OCI-LY7 (cell line): Measurements from ENCODE around the gene LAMA2. TPM values are rescaled to one million over a fixed set of nuclear protein-coding genes. Genes with fewer than 3 reads are reported as not detected.

Experiments
- BruUV-seq: library from RNA; stranded (reverse); fragments of 400-500 nt; replicated peaks from 2 replicates; lab custom pipeline; 2021; lab: Mats Ljungman, UMichigan
- CTCF ChIA-PET: fragments of 300-600 bp; sonication (Branson Sonifier 250); formaldehyde crosslinking; loops from one replicate; lab custom pipeline; 2022; ENCODE audit warnings: antibody characterized with exemption; ENCODE audit not compliant: unreplicated experiment; lab: Charles Lee
- POLR2A ChIA-PET: fragments of 300-600 bp; sonication (Branson Sonifier 250); formaldehyde crosslinking; loops from one replicate; lab custom pipeline; 2022; ENCODE audit warnings: antibody characterized with exemption; lab: Charles Lee
- DNase-seq: peaks from one replicate; pipeline ENCODE4 v3.0.0-alpha.2; 2015; ENCODE audit warnings: low spot score
- H2AFZ ChIP-seq: fragments of 200-600 bp; sonication (generic), shearing (Covaris generic); 2 replicates; pipeline ENCODE4 v1.6.1; 2014; ENCODE audit warnings: mild to moderate bottlenecking, antibody characterized with exemption, low read length, moderate library complexity
- H3K27ac ChIP-seq: fragments of 200-600 bp; sonication (generic); 2 replicates; pipeline ENCODE4 v1.5.1; 2014; ENCODE audit warnings: mixed run types, low read depth, mild to moderate bottlenecking, moderate library complexity, low read length, inconsistent platforms; ENCODE audit not compliant: poor library complexity, severe bottlenecking
- H3K36me3 ChIP-seq: fragments of 200-600 bp; sonication (generic); 2 replicates; pipeline ENCODE4 v1.6.1; 2014; ENCODE audit warnings: mild to moderate bottlenecking, antibody characterized with exemption, low read length, moderate library complexity, mixed read lengths; ENCODE audit not compliant: insufficient read depth
- H3K4me1 ChIP-seq: fragments of 200-600 bp; sonication (generic); 2 replicates; pipeline ENCODE4 v1.5.1; 2014; ENCODE audit warnings: mild to moderate bottlenecking, low read length; ENCODE audit not compliant: insufficient read depth, poor library complexity, severe bottlenecking
- H3K4me2 ChIP-seq: fragments of 200-600 bp; sonication (generic); 2 replicates; pipeline ENCODE4 v1.6.1; 2014; ENCODE audit warnings: mild to moderate bottlenecking, low read length
- H3K4me3 ChIP-seq: fragments of 200-600 bp; sonication (generic); 2 replicates; pipeline ENCODE4 v1.5.1; 2014; ENCODE audit warnings: mild to moderate bottlenecking, low read depth, low read length; ENCODE audit not compliant: poor library complexity, severe bottlenecking
- H3K79me2 ChIP-seq: fragments of 200-600 bp; sonication (generic); 2 replicates; pipeline ENCODE4 v1.6.1; 2016; ENCODE audit warnings: low read depth, mild to moderate bottlenecking, low read length, moderate library complexity, mixed read lengths; ENCODE audit not compliant: insufficient read depth
- H3K9me2 ChIP-seq: fragments of 200-600 bp; sonication (generic); 2 replicates; pipeline ENCODE4 v1.6.1; 2016; ENCODE audit warnings: mild to moderate bottlenecking, low read length, mixed read lengths; ENCODE audit not compliant: insufficient read depth
- H3K9me3 ChIP-seq: fragments of 200-600 bp; sonication (generic); 2 replicates; pipeline ENCODE4 v1.6.1; 2014; ENCODE audit warnings: mild to moderate bottlenecking, mixed run types, low read length, mixed read lengths
- H4K20me1 ChIP-seq: fragments of 200-600 bp; sonication (generic); 2 replicates; pipeline ENCODE4 v1.6.1; 2014; ENCODE audit warnings: mild to moderate bottlenecking, antibody characterized with exemption, low read length, moderate library complexity, mixed read lengths; ENCODE audit not compliant: insufficient read depth
- CTCF ChIP-seq: fragments of 200-600 bp; sonication (generic); conservative IDR thresholded peaks from 2 replicates; pipeline ENCODE4 v1.5.1; 2014; ENCODE audit warnings: mild to moderate bottlenecking, antibody characterized with exemption, low read length, moderate library complexity, mixed read lengths
- EZH2phosphoT487 ChIP-seq: fragments of 200-600 bp; sonication (generic); IDR thresholded peaks from 2 replicates; pipeline ENCODE4 v1.6.1; 2018; ENCODE audit warnings: low read depth, borderline replicate concordance, mild to moderate bottlenecking, mixed run types, antibody characterized with exemption, low read length, moderate library complexity, mixed read lengths
- intact Hi-C: fragments of 100-400 bp; cut with micrococcal nuclease; formaldehyde crosslinking; loops from one replicate; pipeline ENCODE4 v1.10.0; 2022; ENCODE audit not compliant: unreplicated experiment
- total RNA-seq, 2 experiments: library from RNA; depleted of rRNA in 1 of 2; stranded (reverse); fragments of >200 nt in 1 of 2; shearing (Covaris generic) in 1 of 2; gene quantifications; 2 replicates each; pipeline ENCODE4 v1.2.3, GENCODE V29; 2014 to 2022

LAMA2 gene
- total RNA-seq, 2 experiments from 2014 or later: not detected

GRCh38 chr6:128883906-128884305 lies 968 bp downstream of the LAMA2 start:
- ChIA-PET POLR2A (interaction anchor here (0.8 kb wide), 1 partner anchor 12 kb away, joined by 3 read pairs; no protein-coding TSS in a partner anchor), CTCF (no interaction called here)
- TF ChIP-seq CTCF (no peak), EZH2phosphoT487 (no peak)
- intact Hi-C loops: no loop called here
- Histone ChIP-seq H2AFZ (no peak overlapping the region), H3K27ac (no peak overlapping the region), H3K4me1 (no peaks in the 10 kb centered on the region), H3K4me3 (no peak overlapping the region), H3K79me2 (no peaks in the 10 kb centered on the region), H3K9me3 (no peaks in the 10 kb centered on the region), H3K36me3 (no peaks in the 10 kb centered on the region), H3K4me2 (no peak overlapping the region), H4K20me1 (no peaks in the 10 kb centered on the region), H3K9me2 (no peaks in the 10 kb centered on the region)
- DNase-seq: no peak
- BruUV-seq: no TSS peak

- TF ChIP-seq CTCF: no peak
- CTCF ChIA-PET: no interaction called here
- no peak overlapping the region for H2AFZ ChIP-seq
- no peaks in the 10 kb centered on the region for H4K20me1 ChIP-seq
- H3K4me1 ChIP-seq: no peaks in the 10 kb centered on the region
- intact Hi-C loops: no loop called here
- DNase-seq: no peak
- H3K79me2 ChIP-seq: no peaks in the 10 kb centered on the region
- no peak overlapping the region for H3K4me2 ChIP-seq
- no peak overlapping the region for H3K4me3 ChIP-seq
- H3K9me3 ChIP-seq: no peaks in the 10 kb centered on the region
- H3K27ac ChIP-seq: no peak overlapping the region
- no peaks in the 10 kb centered on the region for H3K9me2 ChIP-seq
- POLR2A ChIA-PET: no interaction called here
- no TSS peak for BruUV-seq
- no peaks in the 10 kb centered on the region for H3K36me3 ChIP-seq
Measured at GRCh38 chr6:128885381-128885780, 2.4 kb downstream of the LAMA2 start.

DNA sequence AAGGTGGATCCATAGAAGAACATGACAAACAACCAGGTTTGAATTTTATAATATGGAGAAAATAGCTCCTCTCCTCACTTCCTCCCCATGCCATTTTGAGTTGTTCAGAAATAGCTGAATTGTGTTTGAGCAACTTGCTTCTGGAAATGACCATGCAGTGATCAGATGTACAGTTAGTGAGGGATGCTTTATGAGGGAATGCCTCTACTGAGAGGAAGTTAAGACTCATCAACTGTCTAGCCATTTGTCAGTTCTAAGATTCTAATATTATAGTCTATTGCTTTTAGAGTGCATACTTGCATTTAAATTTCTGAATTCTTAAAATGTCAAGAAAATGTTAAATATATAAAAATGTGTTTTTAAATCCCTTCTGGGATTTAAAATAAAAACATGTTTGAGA lies 3.8 kb downstream of the LAMA2 start:
- H3K27ac ChIP-seq: no peak overlapping the region
- POLR2A ChIA-PET: interaction anchor here (0.5 kb wide), 1 partner anchor 412 kb away, joined by 3 read pairs; no protein-coding TSS in a partner anchor
- H3K9me3 ChIP-seq: no peaks in the 10 kb centered on the region
- H3K36me3 ChIP-seq: no peaks in the 10 kb centered on the region
- H3K4me2 ChIP-seq: no peak overlapping the region
- no peak overlapping the region for H2AFZ ChIP-seq
- no peaks in the 10 kb centered on the region for H4K20me1 ChIP-seq
- no peaks in the 10 kb centered on the region for H3K9me2 ChIP-seq
- DNase-seq: no peak
- H3K4me3 ChIP-seq: no peak overlapping the region
- TF ChIP-seq EZH2phosphoT487: no peak
- no peak for TF ChIP-seq CTCF
- no peaks in the 10 kb centered on the region for H3K4me1 ChIP-seq
- no peaks in the 10 kb centered on the region for H3K79me2 ChIP-seq
- CTCF ChIA-PET: no interaction called here
- no TSS peak for BruUV-seq
- intact Hi-C loops: no loop called here
